NCI-H524 treated with DMSO at 0.1 percent for 48 hours (cell line): ENCODE data around the gene SARNP.
A peak's percentile ranks its signal among the peaks of the same experiment; 100 is the strongest.
"Not testable (repeated sequence)": the region's sequence is repeated elsewhere in the genome, so short reads cannot be mapped to it uniquely, and the experiment has no call there.

ENCODE experiments used
- DNase-seq: peaks from one replicate; lab custom pipeline; 2025; lab: John Stamatoyannopoulos, UW

SARNP gene

DNA sequence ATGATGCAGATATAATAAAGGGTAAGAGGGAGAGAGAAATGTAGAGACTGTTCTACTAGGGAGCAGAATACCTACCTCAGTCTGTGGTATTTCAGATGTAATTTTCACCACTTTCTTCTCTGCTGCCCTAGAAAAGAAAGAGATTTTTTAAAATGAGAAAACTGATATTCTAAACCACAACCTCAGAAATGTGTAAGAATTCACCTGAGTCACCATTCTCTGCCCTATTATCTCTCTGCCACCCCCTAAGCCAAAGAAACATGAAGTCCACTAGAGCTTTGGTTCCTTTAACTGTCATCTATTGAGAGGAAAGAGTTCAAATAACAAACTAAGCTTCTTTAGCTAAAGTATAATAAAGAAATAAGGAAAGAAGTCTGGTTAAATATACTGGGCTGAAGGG is 21.6 kb downstream of the SARNP start:
- no peak for DNase-seq

GRCh38 chr12:55789893-55790292 is 27.6 kb downstream of the SARNP start:
- no peak for DNase-seq

- DNase-seq = no peak
Observed at GRCh38 chr12:55789171-55789570, 28.4 kb downstream of the SARNP start.

- no peak for DNase-seq
Observed at GRCh38 chr12:55788546-55788945, 29.0 kb downstream of the SARNP start.

- no peak for DNase-seq
Observed at GRCh38 chr12:55780685-55781084, 36.8 kb downstream of the SARNP start.

- DNase-seq = no peak
Observed at GRCh38 chr12:55777856-55778255, 39.7 kb downstream of the SARNP start.

- DNase-seq = peak; percentile 74
Observed at GRCh38 chr12:55771736-55772135, 45.8 kb downstream of the SARNP start.

GRCh38 chr12:55767156-55767555 is 50.4 kb downstream of the SARNP start:
- DNase-seq = no peak

DNA sequence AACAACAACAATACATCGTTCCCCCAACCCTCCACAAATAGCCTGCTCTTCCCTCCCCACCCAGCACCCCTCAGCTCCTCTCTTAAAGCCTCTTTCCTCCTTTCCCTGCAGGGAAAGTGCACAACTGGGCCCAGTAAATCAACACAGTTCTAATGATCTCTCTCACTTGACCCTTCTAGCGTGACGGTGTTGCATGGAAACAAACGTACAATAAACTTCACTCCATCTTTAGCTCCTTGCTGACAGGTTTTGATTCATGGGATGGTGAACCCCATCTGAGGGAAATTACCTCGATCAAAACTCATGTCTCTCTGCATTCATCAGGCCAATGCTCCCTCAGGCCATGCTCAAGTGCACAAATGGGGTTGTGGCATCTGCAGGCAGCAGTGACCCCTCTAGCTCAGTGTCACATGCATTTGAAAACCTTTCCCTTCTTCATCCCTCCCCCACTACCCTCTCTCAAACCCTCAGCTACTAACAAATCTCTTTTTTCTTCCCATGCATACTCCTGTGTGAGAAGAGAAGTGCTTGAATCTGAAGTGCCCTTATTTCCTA is 51.7 kb downstream of the SARNP start:
- DNase-seq = no peak

DNA sequence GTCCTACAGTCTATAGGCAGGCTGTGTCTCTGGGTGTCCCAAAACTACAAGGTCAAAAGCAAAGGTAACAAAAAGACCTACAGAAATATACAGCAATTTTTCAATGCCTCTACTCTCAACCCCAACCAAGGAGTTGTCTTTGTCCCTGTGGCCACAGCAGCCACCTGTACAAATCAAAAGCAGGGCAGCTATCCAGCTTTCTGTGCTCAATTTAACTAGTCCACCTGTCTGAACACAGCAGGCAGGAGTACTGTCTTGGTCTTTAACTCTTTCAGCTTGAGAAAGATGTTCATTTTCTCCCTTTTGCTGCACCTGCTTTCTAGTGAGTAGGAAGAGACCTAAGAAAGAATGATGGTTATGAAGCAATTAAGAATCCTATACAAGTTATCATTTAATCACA is 54.9 kb downstream of the SARNP start:
- no peak for DNase-seq

- no peak for DNase-seq
Observed at GRCh38 chr12:55760663-55761062, 56.9 kb downstream of the SARNP start.

DNA sequence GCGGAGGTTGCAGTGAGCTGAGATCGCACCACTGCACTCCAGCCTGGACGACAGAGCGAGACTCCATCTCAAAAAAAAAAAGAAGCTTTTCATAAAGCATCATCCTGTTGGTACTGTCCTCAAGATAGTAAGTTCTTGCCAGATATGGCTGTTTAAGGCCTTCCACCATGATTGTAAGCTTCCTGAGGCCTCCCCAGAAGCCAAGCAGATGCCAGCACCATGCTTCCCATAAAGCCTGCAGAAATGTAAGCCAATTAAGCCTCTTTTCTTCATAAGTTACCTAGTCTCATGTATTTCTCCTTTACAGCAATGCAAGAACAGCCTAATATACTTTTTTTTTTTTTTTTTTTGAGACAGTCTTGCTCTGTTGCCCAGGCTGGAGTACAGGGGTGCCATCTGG is 58.9 kb downstream of the SARNP start:
- not testable (repeated sequence) for DNase-seq

GRCh38 chr12:55757701-55758100 is 59.8 kb downstream of the SARNP start:
- DNase-seq = no peak

DNA sequence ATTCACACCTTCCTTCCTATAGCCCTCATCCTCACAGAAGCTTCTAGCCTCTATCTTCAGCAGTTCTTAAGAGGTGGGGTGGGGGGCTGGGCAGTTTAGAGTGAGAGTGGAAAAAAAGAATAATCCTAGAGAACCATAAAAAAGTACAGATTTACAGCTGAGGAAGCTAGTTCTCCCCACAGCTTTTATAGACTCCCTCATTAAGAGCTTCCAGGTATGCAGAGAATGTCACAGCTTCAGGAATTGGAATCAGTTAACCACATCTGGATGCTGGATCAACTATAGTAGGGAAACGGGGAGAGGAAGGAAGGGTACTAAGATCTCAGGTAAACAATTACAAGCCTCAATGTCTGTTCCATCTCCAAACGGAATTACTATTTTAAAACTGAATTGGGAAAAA is 62.3 kb downstream of the SARNP start:
- DNase-seq = no peak

DNA sequence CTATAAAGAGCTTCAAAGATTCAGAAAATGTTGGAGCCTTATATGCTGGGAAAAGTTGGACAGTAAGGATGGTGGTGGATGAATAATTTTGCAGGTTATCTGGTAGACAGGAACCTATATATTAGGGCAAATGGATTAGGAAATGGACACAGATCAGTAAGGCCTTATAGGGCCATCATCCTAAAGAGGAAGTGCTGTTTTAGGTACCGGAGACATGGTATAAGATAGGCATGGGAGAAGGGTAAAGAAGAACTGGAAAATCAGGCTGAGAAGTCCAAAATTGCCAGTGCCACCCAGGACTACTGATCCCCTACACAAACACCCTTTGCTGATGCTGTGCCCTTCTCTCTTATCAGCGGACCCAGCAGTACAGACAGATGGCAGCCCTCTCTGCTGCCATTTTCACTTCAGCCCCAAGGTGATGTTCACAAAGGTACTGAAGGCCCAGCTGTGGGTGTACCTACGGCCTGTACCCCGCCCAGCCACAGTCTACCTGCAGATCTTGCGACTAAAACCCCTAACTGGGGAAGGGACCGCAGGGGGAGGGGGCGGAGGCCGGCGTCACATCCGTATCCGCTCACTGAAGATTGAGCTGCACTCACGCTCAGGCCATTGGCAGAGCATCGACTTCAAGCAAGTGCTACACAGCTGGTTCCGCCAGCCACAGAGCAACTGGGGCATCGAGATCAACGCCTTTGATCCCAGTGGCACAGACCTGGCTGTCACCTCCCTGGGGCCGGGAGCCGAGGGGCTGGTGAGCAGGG is 69.1 kb downstream of the SARNP start:
- no peak for DNase-seq

- DNase-seq = no peak
Observed at GRCh38 chr12:55746913-55747231, 70.7 kb downstream of the SARNP start.

GRCh38 chr12:55746174-55746912 is 71.2 kb downstream of the SARNP start:
- DNase-seq = no peak

- peak; percentile 42 for DNase-seq
Observed at GRCh38 chr12:55745361-55746173, 72.0 kb downstream of the SARNP start.

DNA sequence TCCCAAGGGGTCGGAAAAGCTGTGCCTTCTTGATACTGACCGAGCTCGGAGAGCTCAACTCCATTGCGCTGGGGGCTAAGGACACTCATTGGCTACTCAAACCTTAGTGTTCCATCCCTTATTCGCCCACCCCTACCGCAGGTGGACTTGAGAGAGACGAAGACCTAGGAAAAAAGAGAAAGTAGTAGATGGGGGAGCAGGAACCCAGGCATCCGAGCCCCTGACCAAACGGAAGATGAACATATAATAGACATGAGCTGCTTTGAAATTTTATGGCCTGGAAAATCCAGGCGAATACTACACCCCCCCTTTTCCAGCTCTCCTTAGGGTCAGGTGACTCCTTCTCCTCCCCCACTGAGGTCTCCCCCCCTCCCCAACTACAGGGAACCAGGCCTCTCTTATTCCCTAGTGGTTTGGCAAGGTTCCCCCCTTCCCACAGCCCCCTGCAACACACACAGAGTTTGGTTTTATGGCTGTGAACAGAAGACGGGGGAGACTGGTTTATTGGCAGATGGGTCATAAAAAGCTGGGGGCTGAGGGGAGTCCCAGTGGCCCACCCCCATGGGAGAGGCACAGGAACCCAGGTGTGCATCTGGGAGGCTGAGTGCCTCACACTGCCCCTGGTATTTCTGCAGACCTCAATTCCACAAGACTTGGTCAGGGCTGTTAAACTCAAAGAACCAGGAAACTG is 73.0 kb downstream of the SARNP start:
- DNase-seq = no peak

GRCh38 chr12:55743406-55744339 is 73.9 kb downstream of the SARNP start:
- DNase-seq = no peak
